CD14-positive monocyte (primary cell): ENCODE data around the gene SLC4A5. TPM values are rescaled to one million over a fixed set of nuclear protein-coding genes. Genes with fewer than 3 reads are reported as not detected.
A peak's percentile ranks its signal among the peaks of the same experiment; 100 is the strongest.

Experiments
- DNase-seq, 3 donors: peaks; one replicate each; pipeline ENCODE4 v3.0.0-alpha.2; 2011 to 2022
- H2AFZ ChIP-seq: 2 replicates; pipeline ENCODE4 v1.6.0; 2012; ENCODE audit warnings: mild to moderate bottlenecking, low read depth, low read length, inconsistent platforms; ENCODE audit not compliant: insufficient read depth, poor library complexity, severe bottlenecking
- H3K27ac ChIP-seq, 2 donors: 1 replicate in 1 of 2; 2 replicates in 1 of 2; pipeline ENCODE4 v1.5.1; 2012 to 2013; ENCODE audit warnings: low read length in 2 of 2, control low read depth in 1 of 2, inconsistent platforms in 1 of 2, low read depth in 1 of 2, mild to moderate bottlenecking in 1 of 2
- H3K27me3 ChIP-seq, 2 donors: one replicate each; pipeline versions ENCODE4 v1.6.0 to v1.6.1; 2011 to 2013; ENCODE audit warnings: low read length in 2 of 2; ENCODE audit not compliant: control insufficient read depth in 2 of 2, insufficient read depth in 2 of 2
- H3K36me3 ChIP-seq, 2 donors: replicated peaks in 1 of 2; 1 replicate in 1 of 2; 2 replicates in 1 of 2; pipeline versions ENCODE4 v1.5.1 to v1.6.1; 2012 to 2013; ENCODE audit warnings: low read length in 2 of 2, control low read depth in 1 of 2, inconsistent platforms in 1 of 2, mild to moderate bottlenecking in 1 of 2; ENCODE audit not compliant: insufficient read depth in 2 of 2, control insufficient read depth in 1 of 2
- H3K4me1 ChIP-seq, 2 donors: 1 replicate in 1 of 2; 2 replicates in 1 of 2; pipeline versions ENCODE4 v1.5.1 to v1.6.1; 2012 to 2013; ENCODE audit warnings: low read length in 2 of 2, control low read depth in 1 of 2, inconsistent platforms in 1 of 2, mild to moderate bottlenecking in 1 of 2, moderate library complexity in 1 of 2; ENCODE audit not compliant: insufficient read depth in 2 of 2, control insufficient read depth in 1 of 2
- H3K4me2 ChIP-seq: replicated peaks from 2 replicates; pipeline ENCODE3; 2012; ENCODE audit warnings: low read length, moderate library complexity, mild to moderate bottlenecking; ENCODE audit not compliant: poor library complexity, severe bottlenecking; ENCODE audit errors: extremely low read depth
- H3K4me3 ChIP-seq, 3 experiments: fragments of 200-600 bp in 1 of 3; sonication (generic) in 1 of 3; replicated peaks in 1 of 3; 1 replicate in 2 of 3; 2 replicates in 1 of 3; pipeline ENCODE4 v1.5.1; 2011 to 2013; ENCODE audit warnings: low read length in 3 of 3, mild to moderate bottlenecking in 3 of 3, control low read depth in 2 of 3, low read depth in 2 of 3, inconsistent platforms in 1 of 3, moderate library complexity in 1 of 3
- H3K79me2 ChIP-seq: 2 replicates; pipeline ENCODE4 v1.6.0; 2012; ENCODE audit warnings: mild to moderate bottlenecking, control low read depth, inconsistent platforms, low read length, moderate library complexity; ENCODE audit not compliant: insufficient read depth
- H3K9ac ChIP-seq: 2 replicates; pipeline ENCODE4 v1.6.0; 2017; ENCODE audit warnings: low read length, mild to moderate bottlenecking; ENCODE audit not compliant: insufficient read depth, poor library complexity, severe bottlenecking
- H3K9me3 ChIP-seq, 2 donors: replicated peaks in 1 of 2; 1 replicate in 1 of 2; 2 replicates in 1 of 2; pipeline versions ENCODE4 v1.5.1 to v1.6.1; 2012 to 2013; ENCODE audit warnings: low read length in 2 of 2, control low read depth in 1 of 2; ENCODE audit not compliant: control insufficient read depth in 1 of 2, insufficient read depth in 1 of 2
- H4K20me1 ChIP-seq: 2 replicates; pipeline ENCODE4 v1.6.0; 2012; ENCODE audit warnings: mild to moderate bottlenecking, low read length, control low read depth, moderate library complexity; ENCODE audit not compliant: insufficient read depth
- H3K27ac Mint-ChIP-seq, 7 donors: one replicate each; pipeline ENCODE4 v1.8.0; 2020; ENCODE audit warnings: mild to moderate bottlenecking in 7 of 7, mixed read lengths in 7 of 7, moderate library complexity in 6 of 7, inconsistent platforms in 2 of 7
- H3K27me3 Mint-ChIP-seq, 3 donors: one replicate each; pipeline ENCODE4 v1.8.0; 2021 to 2022; ENCODE audit warnings: low read depth in 3 of 3, mild to moderate bottlenecking in 3 of 3, mixed read lengths in 3 of 3, moderate library complexity in 3 of 3, inconsistent platforms in 1 of 3
- H3K36me3 Mint-ChIP-seq, 2 donors: one replicate each; pipeline ENCODE4 v1.8.0; 2020; ENCODE audit warnings: mixed read lengths in 2 of 2, inconsistent platforms in 1 of 2, mild to moderate bottlenecking in 1 of 2
- H3K4me1 Mint-ChIP-seq: one replicate; pipeline ENCODE4 v1.8.0; 2020; ENCODE audit warnings: mild to moderate bottlenecking, mixed read lengths
- H3K4me3 Mint-ChIP-seq, 2 donors: one replicate each; pipeline ENCODE4 v1.8.0; 2020; ENCODE audit warnings: mild to moderate bottlenecking in 2 of 2, mixed read lengths in 2 of 2, moderate library complexity in 1 of 2
- H3K9me3 Mint-ChIP-seq, 7 donors: one replicate each; pipeline ENCODE4 v1.8.0; 2020 to 2022; ENCODE audit warnings: mixed read lengths in 7 of 7, mild to moderate bottlenecking in 6 of 7, moderate library complexity in 6 of 7, inconsistent platforms in 2 of 7
- CTCF ChIP-seq: fragments of 200-600 bp; IDR thresholded peaks from one replicate; pipeline ENCODE4 v1.8.0; 2022; ENCODE audit warnings: antibody characterized with exemption, mild to moderate bottlenecking
- WGBS: methylation state at CpG from one replicate; pipeline ENCODE4 v1.1.5; 2013; ENCODE audit warnings: missing lambda C conversion rate; ENCODE audit not compliant: insufficient coverage; 5-methylcytosine and 5-hydroxymethylcytosine counted together
- intact Hi-C, 2 donors: fragments of 100-400 bp; cut with micrococcal nuclease; formaldehyde crosslinking; loops; one replicate each; pipeline versions ENCODE4 v1.15.0 to v1.15.1; 2023
- polyA minus RNA-seq: library from RNA; depleted of rRNA, polyadenylated mRNA; stranded (reverse); fragments of >200 nt; gene quantifications from 2 replicates; pipeline ENCODE4 v1.2.3, GENCODE V29; 2012
- polyA plus RNA-seq, 3 donors: library from polyadenylated mRNA; depleted of rRNA in 1 of 3; unstranded in 2 of 3; stranded (reverse) in 1 of 3; fragments of 300-500 nt in 2 of 3; fragments of >200 nt in 1 of 3; fragmentation: Illumina TruSeq in 2 of 3; gene quantifications; 1 replicate in 2 of 3; 2 replicates in 1 of 3; pipeline ENCODE4 v1.2.3, GENCODE V29; 2012 to 2021
- total RNA-seq, 12 experiments: library from RNA in 1 of 12; stranded (reverse) in 1 of 12; fragments of 120-200 nt in 1 of 12; gene quantifications; one replicate each; pipeline ENCODE4 v1.2.4 and lab custom pipeline; 2013 to 2026; ENCODE audit warnings: mixed read lengths in 6 of 12, inconsistent platforms in 1 of 12

Gene SLC4A5, protein sequence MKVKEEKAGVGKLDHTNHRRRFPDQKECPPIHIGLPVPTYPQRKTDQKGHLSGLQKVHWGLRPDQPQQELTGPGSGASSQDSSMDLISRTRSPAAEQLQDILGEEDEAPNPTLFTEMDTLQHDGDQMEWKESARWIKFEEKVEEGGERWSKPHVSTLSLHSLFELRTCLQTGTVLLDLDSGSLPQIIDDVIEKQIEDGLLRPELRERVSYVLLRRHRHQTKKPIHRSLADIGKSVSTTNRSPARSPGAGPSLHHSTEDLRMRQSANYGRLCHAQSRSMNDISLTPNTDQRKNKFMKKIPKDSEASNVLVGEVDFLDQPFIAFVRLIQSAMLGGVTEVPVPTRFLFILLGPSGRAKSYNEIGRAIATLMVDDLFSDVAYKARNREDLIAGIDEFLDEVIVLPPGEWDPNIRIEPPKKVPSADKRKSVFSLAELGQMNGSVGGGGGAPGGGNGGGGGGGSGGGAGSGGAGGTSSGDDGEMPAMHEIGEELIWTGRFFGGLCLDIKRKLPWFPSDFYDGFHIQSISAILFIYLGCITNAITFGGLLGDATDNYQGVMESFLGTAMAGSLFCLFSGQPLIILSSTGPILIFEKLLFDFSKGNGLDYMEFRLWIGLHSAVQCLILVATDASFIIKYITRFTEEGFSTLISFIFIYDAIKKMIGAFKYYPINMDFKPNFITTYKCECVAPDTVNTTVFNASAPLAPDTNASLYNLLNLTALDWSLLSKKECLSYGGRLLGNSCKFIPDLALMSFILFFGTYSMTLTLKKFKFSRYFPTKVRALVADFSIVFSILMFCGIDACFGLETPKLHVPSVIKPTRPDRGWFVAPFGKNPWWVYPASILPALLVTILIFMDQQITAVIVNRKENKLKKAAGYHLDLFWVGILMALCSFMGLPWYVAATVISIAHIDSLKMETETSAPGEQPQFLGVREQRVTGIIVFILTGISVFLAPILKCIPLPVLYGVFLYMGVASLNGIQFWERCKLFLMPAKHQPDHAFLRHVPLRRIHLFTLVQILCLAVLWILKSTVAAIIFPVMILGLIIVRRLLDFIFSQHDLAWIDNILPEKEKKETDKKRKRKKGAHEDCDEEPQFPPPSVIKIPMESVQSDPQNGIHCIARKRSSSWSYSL
- total RNA-seq (2013), result 0.35 TPM
- 1 to 10 TPM in 1 of 3 donors, under 1 TPM in 1, not detected in 1; 0.10 to 1.1 TPM for polyA plus RNA-seq
- 0.28 and 0.56 TPM in 2 replicates for polyA minus RNA-seq
- total RNA-seq (lab: John Stamatoyannopoulos, UW), result 0.20 to 2.1 (median 0.43) reads per million in 11 experiments

GRCh38 chr2:74343316-74343715 lies at the start of gene SLC4A5:
SLC4A5 (minus strand) TSS chr2:74343416; CDS start chr2:74315023, 28,393 bp downstream.
- Mint-ChIP-seq H3K27me3 (peaks cover 3 to 6% (median 6%) of the 10 kb centered on the region in 3 donors), H3K4me1 (no peaks in the 10 kb centered on the region), H3K9me3 (peaks cover 0 to 1% (median 0%) of the 10 kb centered on the region in 7 donors), H3K27ac (no peak within 1 kb of the TSS), H3K36me3 (no peaks in the 10 kb centered on the region), H3K4me3 (no peak within 1 kb of the TSS)
- Histone ChIP-seq H3K4me3 (no peak within 1 kb of the TSS), H3K4me1 (no peaks in the 10 kb centered on the region), H3K9ac (no peak within 1 kb of the TSS), H3K36me3 (no peaks in the 10 kb centered on the region), H3K9me3 (no peaks in the 10 kb centered on the region), H4K20me1 (no peaks in the 10 kb centered on the region), H3K27me3 (no peaks in the 10 kb centered on the region), H2AFZ (no peak within 1 kb of the TSS), H3K79me2 (no peaks in the 10 kb centered on the region), H3K27ac (no peak within 1 kb of the TSS), H3K4me2 (no peak within 1 kb of the TSS)
- TF ChIP-seq CTCF, result no peak
- WGBS, result 67% methylated on average over 1 of the region's 2 CpGs
- intact Hi-C loops, result no loop called here
- DNase-seq, result no peak

DNA sequence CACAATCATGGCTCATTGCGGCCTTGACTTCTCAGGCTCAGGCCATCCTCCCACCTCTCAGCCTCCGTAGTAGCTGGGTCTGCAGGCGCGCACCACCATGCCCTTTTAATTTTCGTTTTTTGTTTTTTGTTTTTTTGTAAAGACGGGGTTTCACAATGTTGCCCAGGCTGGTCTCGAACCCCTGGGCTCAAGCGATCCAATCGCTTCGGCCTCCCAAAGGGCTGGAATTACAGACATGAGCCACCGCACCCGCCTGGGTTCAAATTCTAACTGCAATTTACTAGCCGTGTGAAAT lies 49.2 kb upstream of the SLC4A5 start:
- H3K4me3 ChIP-seq, result no peak overlapping the region

More for the DNA sequence above, 49.2 kb upstream of the SLC4A5 start:
- no peak for TF ChIP-seq CTCF
- peaks cover 8% of the 10 kb centered on the region for H3K4me1 Mint-ChIP-seq
- peak overlapping the region; percentile 90 for H2AFZ ChIP-seq
- H3K9me3 ChIP-seq, result no peaks in the 10 kb centered on the region
- no peaks in the 10 kb centered on the region for H3K9me3 Mint-ChIP-seq
- H3K27me3 ChIP-seq, result no peaks in the 10 kb centered on the region
- H3K27ac Mint-ChIP-seq, result peak overlapping the region in 1 of 7 donors; percentile 27
- peaks cover 16% of the 10 kb centered on the region for H4K20me1 ChIP-seq
- peaks cover 41% of the 10 kb centered on the region for H3K79me2 ChIP-seq
- 80% methylated on average over 10 of the region's 13 CpGs for WGBS
- no peak overlapping the region for H3K9ac ChIP-seq
- peaks cover 9 to 16% of the 10 kb centered on the region in 2 donors for H3K4me1 ChIP-seq
- H3K36me3 Mint-ChIP-seq, result no peaks in the 10 kb centered on the region
- intact Hi-C loops, result loop anchor here in 1 of 2 donors (10.0 kb wide), 2 partner anchors 152 to 568 kb away; partner anchors contain the start of gene STAMBP
- H3K4me3 Mint-ChIP-seq, result no peak overlapping the region
- H3K4me2 ChIP-seq, result no peak overlapping the region
- H3K27me3 Mint-ChIP-seq, result no peaks in the 10 kb centered on the region
- H3K27ac ChIP-seq, result no peak overlapping the region
- no peaks in the 10 kb centered on the region for H3K36me3 ChIP-seq
- DNase-seq, result no peak
